HG03342 (cell line): Measurements from ENCODE around the gene FRMD4A.

Experiments used
- ATAC-seq: cut with Tn5 transposase; IDR thresholded peaks from one replicate; pipeline ENCODE4 v1.9.1; 2021; ENCODE audit warnings: mild to moderate bottlenecking, moderate library complexity; ENCODE audit not compliant: unreplicated experiment

FRMD4A gene

GRCh38 chr10:13604357-13605040 is 726.2 kb downstream of the FRMD4A start:
- ATAC-seq, result no peak

GRCh38 chr10:13597909-13598308 is 732.8 kb downstream of the FRMD4A start:
- ATAC-seq, result no peak

- no peak for ATAC-seq
These were observed 736.1 kb downstream of the FRMD4A start for GRCh38 chr10:13594641-13595040.
